GM18951 (cell line): ENCODE data around the gene ZNF586.

Source experiments
- POLR2A ChIP-seq: IDR thresholded peaks from 4 replicates; pipeline ENCODE4 v1.6.1; 2011; ENCODE audit warnings: mild to moderate bottlenecking; ENCODE audit not compliant: insufficient read length, insufficient read depth; ENCODE audit errors: extremely low read depth
- in situ Hi-C: fragments of 300-500 bp; cut with MboI; formaldehyde crosslinking; loops from one replicate; pipeline ENCODE4 v1.12.0; 2022; ENCODE audit warnings: low sequenced_read_pairs, mixed read lengths, inconsistent platforms; ENCODE audit not compliant: unreplicated experiment

ZNF586 gene

DNA sequence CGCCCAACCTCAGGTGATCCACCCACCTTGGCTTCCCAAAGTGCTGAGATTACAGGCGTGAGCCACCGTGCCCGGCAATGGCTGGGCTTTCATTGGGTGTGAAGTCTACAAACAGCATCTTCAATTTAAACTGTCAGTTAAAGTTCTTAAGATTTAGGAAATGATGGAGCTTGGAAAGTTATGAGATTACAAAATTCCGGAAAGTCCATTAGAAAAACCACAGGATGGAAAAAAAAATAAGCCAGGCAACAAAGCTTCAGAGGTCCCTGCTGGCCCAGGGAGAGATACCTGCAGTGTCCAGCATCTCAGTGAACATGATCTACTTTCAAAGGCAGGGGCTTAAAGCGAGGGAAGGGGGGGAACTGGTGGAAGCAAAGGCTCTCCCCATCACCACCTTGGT lies 56.0 kb downstream of the ZNF586 start:
- no peak for TF ChIP-seq POLR2A
- in situ Hi-C loops: no loop called here

DNA sequence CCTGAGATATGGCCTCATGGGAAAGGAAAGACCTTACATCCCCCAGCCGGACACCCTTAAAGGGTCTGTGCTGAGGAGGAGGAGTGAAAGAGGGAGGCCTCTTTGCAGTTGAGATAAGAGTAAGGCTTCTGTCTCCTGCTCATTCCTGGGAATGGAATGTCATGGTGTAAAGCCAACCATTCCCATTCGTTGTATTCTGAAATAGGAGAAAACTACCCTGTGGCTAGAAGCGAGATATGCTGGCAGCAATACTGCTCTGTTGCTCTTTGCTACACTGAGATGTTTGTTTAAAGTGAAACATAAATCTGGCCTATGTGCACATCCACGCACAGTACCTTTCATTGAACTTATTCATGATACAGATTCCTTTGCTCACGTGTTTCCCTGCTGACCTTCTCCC lies 59.8 kb downstream of the ZNF586 start:
- in situ Hi-C loops: no loop called here
- no peak for TF ChIP-seq POLR2A

DNA sequence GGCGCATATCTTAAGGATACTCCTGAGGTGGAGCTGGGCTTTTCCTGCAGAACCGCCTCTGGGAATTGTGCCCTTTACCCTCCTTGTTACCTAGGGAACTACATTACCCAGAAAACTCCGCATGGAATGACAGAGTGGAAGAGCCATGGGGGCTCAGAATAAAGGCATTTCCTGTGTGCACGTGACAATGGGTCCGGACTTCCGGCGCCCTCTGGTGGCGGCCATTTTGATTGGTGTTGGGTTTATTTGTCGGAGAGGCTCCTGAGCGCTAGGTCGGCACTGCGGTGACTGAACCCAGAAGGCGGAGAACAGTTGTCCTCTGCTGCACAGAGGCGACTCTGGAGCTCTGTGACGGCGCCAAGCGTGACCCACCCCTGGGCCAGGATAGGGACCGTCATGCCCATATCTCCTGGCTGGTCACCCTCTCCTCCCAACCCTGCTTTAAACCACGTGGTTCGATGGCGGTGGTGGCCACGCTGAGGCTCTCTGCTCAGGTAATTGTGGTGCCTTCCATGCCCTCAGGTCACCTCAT lies 60.7 kb downstream of the ZNF586 start, which contains the start of gene ZNF587B:
TSS of gene ZNF587B (plus strand) at position 229 of the 532 bp plus-strand sequence. CDS start at position 459, 230 bp downstream.
- in situ Hi-C loops: no loop called here
- TF ChIP-seq POLR2A: no peak
